ENCODE data around the gene KCNH1. TPM values are rescaled to one million over a fixed set of nuclear protein-coding genes. Genes with fewer than 3 reads are reported as not detected.
"Not testable (repeated sequence)": the region's sequence is repeated elsewhere in the genome, so short reads cannot be mapped to it uniquely, and the experiment has no call there.

KCNH1 gene
- total RNA-seq, 1 donor from 2014 or later: not detected

- H3K27me3 Mint-ChIP-seq: peaks cover 9% of the 10 kb centered on the region
- POLR2A ChIA-PET: no interaction called here
- ATAC-seq (ENCODE audit: low read depth): no peak
- no peak for DNase-seq
- H3K4me3 Mint-ChIP-seq: no peak overlapping the region
- H3K9me3 Mint-ChIP-seq: no peaks in the 10 kb centered on the region
- CTCF ChIA-PET: no interaction called here
- intact Hi-C loops (cut with micrococcal nuclease): no loop called here
- no peak overlapping the region for H3K27ac Mint-ChIP-seq
- H3K36me3 Mint-ChIP-seq (ENCODE audit: low read depth): no peaks in the 10 kb centered on the region
- no peaks in the 10 kb centered on the region for H3K4me1 Mint-ChIP-seq
- TF ChIP-seq CTCF (IDR thresholded peaks at IDR 0.05): no peak
These were observed 42.1 kb downstream of the KCNH1 start for GRCh38 chr1:211091867-211092266.

- Mint-ChIP-seq H3K4me1 (no peaks in the 10 kb centered on the region), H3K27me3 (peaks cover 9% of the 10 kb centered on the region), H3K27ac (no peak overlapping the region), H3K36me3 (ENCODE audit: low read depth) (no peaks in the 10 kb centered on the region), H3K4me3 (no peak overlapping the region), H3K9me3 (no peaks in the 10 kb centered on the region)
- ATAC-seq (ENCODE audit: low read depth): no peak
- DNase-seq: no peak
- CTCF ChIA-PET: no interaction called here
- TF ChIP-seq CTCF (IDR thresholded peaks at IDR 0.05): no peak
- intact Hi-C loops (cut with micrococcal nuclease): no loop called here
- POLR2A ChIA-PET: no interaction called here
These were observed 44.4 kb downstream of the KCNH1 start for GRCh38 chr1:211089536-211089935.

GRCh38 chr1:211088156-211088555 lies 45.8 kb downstream of the KCNH1 start:
- no peaks in the 10 kb centered on the region for H3K36me3 Mint-ChIP-seq (ENCODE audit: low read depth)
- no peak for ATAC-seq (ENCODE audit: low read depth)
- H3K27ac Mint-ChIP-seq: no peak overlapping the region
- no peak for DNase-seq
- peaks cover 6% of the 10 kb centered on the region for H3K27me3 Mint-ChIP-seq
- intact Hi-C loops (cut with micrococcal nuclease): no loop called here
- POLR2A ChIA-PET: no interaction called here
- no peak overlapping the region for H3K4me3 Mint-ChIP-seq
- CTCF ChIA-PET: no interaction called here
- H3K4me1 Mint-ChIP-seq: no peaks in the 10 kb centered on the region
- H3K9me3 Mint-ChIP-seq: no peaks in the 10 kb centered on the region
- TF ChIP-seq CTCF (IDR thresholded peaks at IDR 0.05): no peak

GRCh38 chr1:211082824-211083223 lies 51.1 kb downstream of the KCNH1 start:
- no peak for ATAC-seq (ENCODE audit: low read depth)
- Mint-ChIP-seq H3K36me3 (ENCODE audit: low read depth) (no peaks in the 10 kb centered on the region), H3K27ac (no peak overlapping the region), H3K4me3 (no peak overlapping the region), H3K4me1 (no peaks in the 10 kb centered on the region), H3K27me3 (peaks cover 2% of the 10 kb centered on the region), H3K9me3 (no peaks in the 10 kb centered on the region)
- CTCF ChIA-PET: no interaction called here
- DNase-seq: no peak
- POLR2A ChIA-PET: no interaction called here
- intact Hi-C loops (cut with micrococcal nuclease): no loop called here
- no peak for TF ChIP-seq CTCF (IDR thresholded peaks at IDR 0.05)

GRCh38 chr1:211081447-211081846 lies 52.5 kb downstream of the KCNH1 start:
- H3K9me3 Mint-ChIP-seq; ATAC-seq (ENCODE audit: low read depth); H3K4me3 Mint-ChIP-seq; DNase-seq; H3K27me3 Mint-ChIP-seq; H3K36me3 Mint-ChIP-seq (ENCODE audit: low read depth); H3K27ac Mint-ChIP-seq; intact Hi-C loops (cut with micrococcal nuclease); CTCF ChIA-PET; POLR2A ChIA-PET; H3K4me1 Mint-ChIP-seq: not testable (repeated sequence)

GRCh38 chr1:211068976-211069375 lies 65.0 kb downstream of the KCNH1 start:
- ATAC-seq (ENCODE audit: low read depth): no peak
- no peak overlapping the region for H3K4me3 Mint-ChIP-seq
- intact Hi-C loops (cut with micrococcal nuclease): no loop called here

More at GRCh38 chr1:211068976-211069375, 65.0 kb downstream of the KCNH1 start:
- ChIA-PET POLR2A (no interaction called here), CTCF (no interaction called here)
- Mint-ChIP-seq H3K9me3 (peaks cover 4% of the 10 kb centered on the region), H3K27me3 (no peaks in the 10 kb centered on the region), H3K27ac (no peak overlapping the region), H3K36me3 (ENCODE audit: low read depth) (no peaks in the 10 kb centered on the region), H3K4me1 (no peaks in the 10 kb centered on the region)
- TF ChIP-seq CTCF (IDR thresholded peaks at IDR 0.05): no peak
- no peak for DNase-seq

Data from activated B cell treated with CpG ODN at 0.5 μM for 24 hours (primary cell).